A549 treated with dexamethasone at 1 μM for 4 hours (cell line): ENCODE results near the gene RGCC. TPM values are rescaled to one million over a fixed set of nuclear protein-coding genes. Genes with fewer than 3 reads are reported as not detected.

ENCODE experiments used
- total RNA-seq: library from RNA; stranded (reverse); fragments of 200-300 nt; extraction: Qiagen RNA extraction; gene quantifications from 5 replicates; pipeline ENCODE4 v1.2.3, GENCODE V29; 2022

Gene RGCC, protein sequence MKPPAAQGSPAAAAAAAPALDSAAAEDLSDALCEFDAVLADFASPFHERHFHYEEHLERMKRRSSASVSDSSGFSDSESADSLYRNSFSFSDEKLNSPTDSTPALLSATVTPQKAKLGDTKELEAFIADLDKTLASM
- 9.4 to 14.3 TPM (median 12.2 TPM) in 5 replicates for total RNA-seq

DNA sequence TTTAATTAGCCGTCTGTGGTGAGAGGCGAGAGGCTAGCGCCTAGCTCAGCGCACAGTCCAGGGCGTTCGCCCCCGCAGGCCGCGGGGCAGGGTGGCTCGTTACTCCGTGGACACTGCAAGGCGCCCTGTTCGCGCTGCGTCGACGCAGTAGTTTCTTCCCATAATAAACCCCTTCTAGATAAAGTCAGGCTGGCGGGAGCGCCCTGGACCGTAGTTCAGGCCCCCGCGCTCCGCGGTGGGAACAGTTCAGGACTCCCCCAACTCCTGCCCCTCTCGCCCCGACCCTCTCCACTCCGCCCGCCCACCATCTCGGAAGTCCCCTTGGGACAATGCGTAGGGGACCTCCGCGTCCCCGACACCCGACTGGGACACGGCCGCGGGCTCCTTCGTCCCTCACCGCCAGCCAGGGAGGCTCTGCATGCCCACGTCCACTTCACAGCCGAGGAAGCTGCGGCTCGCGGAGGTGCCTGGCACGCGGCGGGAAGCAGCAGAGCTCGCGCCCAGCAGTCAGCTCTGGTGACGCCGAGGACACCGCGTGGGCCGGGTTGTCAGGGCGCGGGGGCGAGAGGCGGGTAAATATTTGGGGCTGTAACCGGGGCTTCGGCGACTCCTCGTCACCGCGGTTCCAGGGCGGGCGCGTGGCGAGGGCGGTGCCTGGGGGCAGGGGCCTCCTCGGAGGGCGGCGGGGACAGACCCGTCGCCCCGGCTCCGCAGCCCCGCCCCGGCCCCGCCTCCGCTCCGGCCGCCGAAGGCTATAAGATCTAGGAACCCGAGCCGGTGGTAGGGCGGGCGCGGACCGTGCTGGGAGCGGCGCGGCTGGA, at the start of gene RGCC:
Gene RGCC (plus strand): TSS at position 783 of the 821 bp plus-strand sequence. CDS start 158 bp downstream, outside the sequence.

Other genes starting within 250 kb of the RGCC start
- gene MTRF1, start 194.0 kb upstream of the RGCC start, total RNA-seq = 3.9 to 5.5 TPM (median 5.1 TPM) in 5 replicates
- gene NAA16, start 146.3 kb upstream of the RGCC start, total RNA-seq = 6.4 to 8.6 TPM (median 6.9 TPM) in 5 replicates